ENCODE data around the gene FAM83C. TPM values are rescaled to one million over a fixed set of nuclear protein-coding genes. Genes with fewer than 3 reads are reported as not detected.

The FAM83C gene
- total RNA-seq (2013; cell fraction: nucleolus; rRNA removed): not detected in 2 replicates
- total RNA-seq (2014; rRNA removed): not detected in 2 replicates
- total RNA-seq (2014; rRNA removed; fragmentation: Illumina TruSeq; extraction: Trizol): not detected in 2 replicates
- not detected in 2 replicates for total RNA-seq (2021)
- not detected for polyA plus RNA-seq (2011; ENCODE audit: low read depth)
- not detected in 2 replicates for polyA plus RNA-seq (2011; rRNA removed)
- not detected in 2 replicates for polyA plus RNA-seq (2011; cell fraction: cytosol; rRNA removed)
- not detected in 2 replicates for polyA plus RNA-seq (2011; cell fraction: nucleus; rRNA removed)
- 0.05 TPM in 1 of 2 replicates, not detected in the other for polyA plus RNA-seq (2012)
- polyA plus RNA-seq (2014; fragmentation: Illumina TruSeq; extraction: Trizol): not detected in 2 replicates
- not detected for polyA plus RNA-seq (2014; fragmentation: Nextera tagmentation; extraction: Ambion mirVana)
- polyA plus RNA-seq (2014; rRNA removed): not detected in 2 replicates
- not detected for polyA plus RNA-seq (2016; fragmentation: Nextera tagmentation; extraction: Ambion mirVana)
- not detected in 2 replicates for polyA minus RNA-seq (2011; rRNA and poly(A)+ RNA removed)
- polyA minus RNA-seq (2011; cell fraction: cytosol; rRNA and poly(A)+ RNA removed): not detected in 2 replicates
- not detected in 2 replicates for polyA minus RNA-seq (2011; cell fraction: nucleus; rRNA and poly(A)+ RNA removed)
- not detected for Bru-seq, nascent RNA
- percentile 23 among the genes with signal in this experiment for BruChase-seq, experiment 1, labeled RNA remaining after a 6-hour chase
- percentile 18 among the genes with signal in this experiment for BruChase-seq, experiment 2, labeled RNA remaining after a 2-hour chase
- long read RNA-seq, experiment 1: 0 reads
- long read RNA-seq, experiment 2: 0 reads

DNA sequence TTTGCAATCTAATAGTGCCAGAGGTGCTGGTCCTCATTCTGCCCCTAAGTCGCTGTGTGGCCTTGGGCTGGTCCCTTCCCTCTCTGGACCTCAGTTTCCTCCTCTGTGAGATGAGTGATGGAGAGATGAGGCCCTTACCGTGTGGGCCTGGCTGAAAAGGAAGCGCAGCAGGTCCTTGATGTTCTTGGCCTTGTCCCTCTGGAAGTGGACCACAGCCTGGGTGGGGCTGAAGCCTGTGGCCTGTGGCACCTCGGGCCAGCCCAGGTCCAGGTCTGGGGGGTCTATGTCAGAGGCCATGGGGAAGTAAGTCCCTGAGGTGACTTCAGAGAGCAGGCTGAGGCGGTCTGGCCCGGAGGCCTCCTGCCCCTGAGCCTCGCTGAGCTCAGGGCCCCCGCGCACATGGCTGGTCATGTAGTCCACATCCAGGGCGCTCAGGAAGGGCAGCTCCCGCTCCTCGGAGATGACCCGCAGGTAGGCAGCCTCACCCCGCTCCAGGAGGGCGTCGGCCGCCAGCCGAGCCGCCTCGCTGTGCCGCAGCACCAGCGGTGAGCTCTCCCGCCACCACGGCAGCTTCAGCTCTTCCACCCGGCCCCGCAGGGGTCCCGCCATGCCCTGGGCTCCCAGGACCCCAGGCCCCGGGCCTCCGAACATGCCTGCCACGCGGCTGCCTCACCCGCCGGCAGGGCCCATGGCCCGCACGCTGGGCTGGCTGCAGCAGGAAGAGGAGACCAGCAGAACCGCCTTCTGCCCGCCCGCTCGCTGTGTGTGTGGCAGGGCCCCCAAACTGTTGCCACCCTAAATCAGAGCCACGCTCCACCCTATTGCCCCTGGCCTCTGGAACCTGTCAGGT lies at the start of gene FAM83C:
Gene FAM83C, minus strand, starts transcription at position 772 of the 850 bp plus-strand sequence. Its CDS starts 121 bp downstream, at position 651.
- SMC1A ChIA-PET (ENCODE audit: uncharacterized antibody, unreplicated experiment): no interaction called here
- in situ Hi-C loops (cut with MboI): no loop called here
- RAD21 ChIA-PET (ENCODE audit: unreplicated experiment): no interaction called here
- CTCF ChIA-PET: interaction anchor here (1.0 kb wide), 1 partner anchor 12 kb away, joined by 3 read pairs; no protein-coding TSS in a partner anchor
- H3K36me3 ChIP-seq (ENCODE audit: control insufficient read depth in 2 of 2, insufficient read depth in 2 of 2, low read length in 1 of 2): no peaks in the 10 kb centered on the region
- TF ChIP-seq, protein P1, sequence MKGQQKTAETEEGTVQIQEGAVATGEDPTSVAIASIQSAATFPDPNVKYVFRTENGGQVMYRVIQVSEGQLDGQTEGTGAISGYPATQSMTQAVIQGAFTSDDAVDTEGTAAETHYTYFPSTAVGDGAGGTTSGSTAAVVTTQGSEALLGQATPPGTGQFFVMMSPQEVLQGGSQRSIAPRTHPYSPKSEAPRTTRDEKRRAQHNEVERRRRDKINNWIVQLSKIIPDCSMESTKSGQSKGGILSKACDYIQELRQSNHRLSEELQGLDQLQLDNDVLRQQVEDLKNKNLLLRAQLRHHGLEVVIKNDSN (IDR thresholded peaks at IDR 0.05; ENCODE audit: borderline replicate concordance, extremely low read length, insufficient read depth, low read depth, low read length): no peak
- TF ChIP-seq FOS (IDR thresholded peaks at IDR 0.05; ENCODE audit: borderline replicate concordance, extremely low read depth, insufficient read length) (no peak), EZH2 (IDR thresholded peaks at IDR 0.05; ENCODE audit: borderline replicate concordance, control insufficient read depth, low read depth, low read length) (no peak), NFYA (IDR thresholded peaks at IDR 0.05; ENCODE audit: borderline replicate concordance, low read depth, low read length) (no peak)
- H4K20me1 ChIP-seq (ENCODE audit: control insufficient read depth, insufficient read depth): no peaks in the 10 kb centered on the region
- H2AFZ ChIP-seq (ENCODE audit: control insufficient read depth, low read depth, low read length): no peak within 1 kb of the TSS
- no peaks in the 10 kb centered on the region for H3K27me3 ChIP-seq (replicated peaks in 1 of 2; ENCODE audit: control insufficient read depth in 2 of 2, insufficient read depth in 2 of 2, low read length in 1 of 2)
- BruUV-seq (replicated peaks): no TSS peak
- H3K4me3 ChIP-seq: no peak within 1 kb of the TSS
- no peaks in the 10 kb centered on the region for H3K4me1 ChIP-seq (ENCODE audit: control insufficient read depth, insufficient read depth, low read length)
- H3K4me2 ChIP-seq (ENCODE audit: control insufficient read depth, insufficient read depth): no peak within 1 kb of the TSS
- no peaks in the 10 kb centered on the region for H3K9me3 ChIP-seq (replicated peaks; ENCODE audit: control insufficient read depth, insufficient read depth, low read length)
- intact Hi-C loops (cut with micrococcal nuclease; ENCODE audit: unreplicated experiment): no loop called here
- H3K9ac ChIP-seq (ENCODE audit: control insufficient read depth, insufficient read depth, low read length): no peak within 1 kb of the TSS
- DNase-seq (ENCODE audit: low read depth, low spot score) (no peak), ATAC-seq (no peak), FAIRE-seq (no peak)
- no peak within 1 kb of the TSS for H3K27ac ChIP-seq (ENCODE audit: control insufficient read depth, insufficient read depth)
- 51% methylated on average over 20 of the region's 40 CpGs for WGBS (ENCODE audit: insufficient coverage, insufficient replicate concordance, low lambda C conversion rate, missing lambda C conversion rate)
- H3K79me2 ChIP-seq (ENCODE audit: control insufficient read depth, insufficient read depth, low read length): no peaks in the 10 kb centered on the region
- POLR2A ChIA-PET: interaction anchor here (0.6 kb wide), 1 partner anchor 565 kb away, joined by 5 read pairs; no protein-coding TSS in a partner anchor
